H1 (cell line): ENCODE data around the gene KRTAP1-5. TPM values are rescaled to one million over a fixed set of nuclear protein-coding genes. Genes with fewer than 3 reads are reported as not detected.

Experiments used
- polyA plus RNA-seq, 7 experiments: library from polyadenylated mRNA; depleted of rRNA in 3 of 7; stranded (reverse) in 5 of 7; unstranded in 2 of 7; fragments of >200 nt in 5 of 7; fragments of 200-250 nt in 2 of 7; gene quantifications; 1 replicate in 5 of 7; 2 replicates in 1 of 7; 4 replicates in 1 of 7; pipeline versions ENCODE4 v1.2.1 to v1.2.3, GENCODE V29; 2011 to 2013; ENCODE audit warnings: missing spikeins in 2 of 7, mixed read lengths in 2 of 7
- small RNA-seq: library from polyadenylated mRNA; stranded (forward); fragments of <200 nt; extraction: miRNeasy Mini kit (QIAGEN cat#:217004); gene quantifications from one replicate; pipeline ENCODE3, GENCODE V24; 2013; ENCODE audit not compliant: insufficient read depth
- total RNA-seq: library from RNA; stranded (reverse); fragmentation: NEBNext Ultra II Directional; extraction: Animal tissue kit (Norgen Biotek cat#: 25700); gene quantifications from 2 replicates; pipeline ENCODE4 v1.2.1, GENCODE V29; 2021

Gene KRTAP1-5
- total and polyA plus RNA-seq, 2 of the 8 experiments (the other 6 are each of a cell fraction or from before 2014, with no cell fraction given) = not detected

Small RNAs within 50 kb of the gene (small RNA-seq; reads per million reads assigned to genes)
- gene KRTAP3-4P = not detected

Other genes starting within 250 kb of the KRTAP1-5 start
Only the 30 nearest of the 38 such genes appear.
- 31.3 and 39.4 TPM in 2 replicates for gene KRT10, start 204.6 kb downstream of the KRTAP1-5 start, total RNA-seq
- 2.4 and 3.5 TPM in 2 replicates for gene KRT10, start 204.6 kb downstream of the KRTAP1-5 start, polyA plus RNA-seq (2011; rRNA removed)
- gene KRT12, start 160.0 kb downstream of the KRTAP1-5 start, total RNA-seq = not detected in 2 replicates
- 0.03 TPM in 1 of 2 replicates, not detected in the other for gene KRT12, start 160.0 kb downstream of the KRTAP1-5 start, polyA plus RNA-seq (2011; rRNA removed)
- gene KRT20, start 142.0 kb downstream of the KRTAP1-5 start, total RNA-seq = not detected in 2 replicates
- not detected in 2 replicates for gene KRT20, start 142.0 kb downstream of the KRTAP1-5 start, polyA plus RNA-seq (2011; rRNA removed)
- not detected in 2 replicates for gene KRT23, start 89.6 kb downstream of the KRTAP1-5 start, total RNA-seq
- not detected in 2 replicates for gene KRT23, start 89.6 kb downstream of the KRTAP1-5 start, polyA plus RNA-seq (2011; rRNA removed)
- not detected in 2 replicates for gene KRT39, start 60.3 kb downstream of the KRTAP1-5 start, total RNA-seq
- gene KRT39, start 60.3 kb downstream of the KRTAP1-5 start, polyA plus RNA-seq (2011; rRNA removed) = not detected in 2 replicates
- not detected in 2 replicates for gene KRT40, start 42.9 kb downstream of the KRTAP1-5 start, total RNA-seq
- gene KRT40, start 42.9 kb downstream of the KRTAP1-5 start, polyA plus RNA-seq (2011; rRNA removed) = not detected in 2 replicates
- not detected in 2 replicates for gene KRTAP3-3, start 33.0 kb downstream of the KRTAP1-5 start, total RNA-seq
- gene KRTAP3-3, start 33.0 kb downstream of the KRTAP1-5 start, polyA plus RNA-seq (2011; rRNA removed) = not detected in 2 replicates
- gene KRTAP3-2, start 27.3 kb downstream of the KRTAP1-5 start, total RNA-seq = not detected in 2 replicates
- not detected in 2 replicates for gene KRTAP3-2, start 27.3 kb downstream of the KRTAP1-5 start, polyA plus RNA-seq (2011; rRNA removed)
- gene KRTAP3-1, start 18.1 kb downstream of the KRTAP1-5 start, total RNA-seq = not detected in 2 replicates
- not detected in 2 replicates for gene KRTAP3-1, start 18.1 kb downstream of the KRTAP1-5 start, polyA plus RNA-seq (2011; rRNA removed)
- gene KRTAP1-4, start 3.0 kb upstream of the KRTAP1-5 start, total RNA-seq = not detected in 2 replicates
- gene KRTAP1-4, start 3.0 kb upstream of the KRTAP1-5 start, polyA plus RNA-seq (2011; rRNA removed) = not detected in 2 replicates
- not detected in 2 replicates for gene KRTAP1-3, start 7.7 kb upstream of the KRTAP1-5 start, total RNA-seq
- not detected in 2 replicates for gene KRTAP1-3, start 7.7 kb upstream of the KRTAP1-5 start, polyA plus RNA-seq (2011; rRNA removed)
- gene KRTAP1-1, start 14.2 kb upstream of the KRTAP1-5 start, total RNA-seq = not detected in 2 replicates
- gene KRTAP1-1, start 14.2 kb upstream of the KRTAP1-5 start, polyA plus RNA-seq (2011; rRNA removed) = not detected in 2 replicates
- gene KRTAP2-1, start 20.1 kb upstream of the KRTAP1-5 start, total RNA-seq = not detected in 2 replicates
- not detected in 2 replicates for gene KRTAP2-1, start 20.1 kb upstream of the KRTAP1-5 start, polyA plus RNA-seq (2011; rRNA removed)
- gene KRTAP2-2, start 28.0 kb upstream of the KRTAP1-5 start, total RNA-seq = not detected in 2 replicates
- not detected in 2 replicates for gene KRTAP2-2, start 28.0 kb upstream of the KRTAP1-5 start, polyA plus RNA-seq (2011; rRNA removed)
- gene KRTAP2-3, start 32.9 kb upstream of the KRTAP1-5 start, total RNA-seq = not detected in 2 replicates
- not detected in 2 replicates for gene KRTAP2-3, start 32.9 kb upstream of the KRTAP1-5 start, polyA plus RNA-seq (2011; rRNA removed)
- not detected in 2 replicates for gene KRTAP2-4, start 38.7 kb upstream of the KRTAP1-5 start, total RNA-seq
- gene KRTAP2-4, start 38.7 kb upstream of the KRTAP1-5 start, polyA plus RNA-seq (2011; rRNA removed) = not detected in 2 replicates
- not detected in 2 replicates for gene KRTAP4-7, start 56.9 kb upstream of the KRTAP1-5 start, total RNA-seq
- gene KRTAP4-7, start 56.9 kb upstream of the KRTAP1-5 start, polyA plus RNA-seq (2011; rRNA removed) = not detected in 2 replicates
- gene KRTAP4-8, start 70.9 kb upstream of the KRTAP1-5 start, total RNA-seq = not detected in 2 replicates
- not detected in 2 replicates for gene KRTAP4-8, start 70.9 kb upstream of the KRTAP1-5 start, polyA plus RNA-seq (2011; rRNA removed)
- gene KRTAP4-16, start 75.0 kb upstream of the KRTAP1-5 start, total RNA-seq = not detected in 2 replicates
- not detected in 2 replicates for gene KRTAP4-16, start 75.0 kb upstream of the KRTAP1-5 start, polyA plus RNA-seq (2011; rRNA removed)
- gene KRTAP4-9, start 78.2 kb upstream of the KRTAP1-5 start, total RNA-seq = not detected in 2 replicates
- 0.06 TPM in 1 of 2 replicates, not detected in the other for gene KRTAP4-9, start 78.2 kb upstream of the KRTAP1-5 start, polyA plus RNA-seq (2011; rRNA removed)
- gene KRTAP4-11, start 91.2 kb upstream of the KRTAP1-5 start, total RNA-seq = not detected in 2 replicates
- gene KRTAP4-11, start 91.2 kb upstream of the KRTAP1-5 start, polyA plus RNA-seq (2011; rRNA removed) = not detected in 2 replicates
- gene KRTAP4-12, start 97.0 kb upstream of the KRTAP1-5 start, total RNA-seq = not detected in 2 replicates
- not detected in 2 replicates for gene KRTAP4-12, start 97.0 kb upstream of the KRTAP1-5 start, polyA plus RNA-seq (2011; rRNA removed)
- not detected in 2 replicates for gene KRTAP4-6, start 113.3 kb upstream of the KRTAP1-5 start, total RNA-seq
- gene KRTAP4-6, start 113.3 kb upstream of the KRTAP1-5 start, polyA plus RNA-seq (2011; rRNA removed) = not detected in 2 replicates
- not detected in 2 replicates for gene KRTAP4-5, start 122.6 kb upstream of the KRTAP1-5 start, total RNA-seq
- gene KRTAP4-5, start 122.6 kb upstream of the KRTAP1-5 start, polyA plus RNA-seq (2011; rRNA removed) = not detected in 2 replicates
- not detected in 2 replicates for gene KRTAP4-4, start 133.5 kb upstream of the KRTAP1-5 start, total RNA-seq
- not detected in 2 replicates for gene KRTAP4-4, start 133.5 kb upstream of the KRTAP1-5 start, polyA plus RNA-seq (2011; rRNA removed)
- gene KRTAP4-3, start 141.0 kb upstream of the KRTAP1-5 start, total RNA-seq = not detected in 2 replicates
- gene KRTAP4-3, start 141.0 kb upstream of the KRTAP1-5 start, polyA plus RNA-seq (2011; rRNA removed) = not detected in 2 replicates
- not detected in 2 replicates for gene KRTAP4-2, start 151.0 kb upstream of the KRTAP1-5 start, total RNA-seq
- gene KRTAP4-2, start 151.0 kb upstream of the KRTAP1-5 start, polyA plus RNA-seq (2011; rRNA removed) = not detected in 2 replicates
- gene KRTAP4-1, start 157.7 kb upstream of the KRTAP1-5 start, total RNA-seq = not detected in 2 replicates
- 0.16 TPM in 1 of 2 replicates, not detected in the other for gene KRTAP4-1, start 157.7 kb upstream of the KRTAP1-5 start, polyA plus RNA-seq (2011; rRNA removed)
- gene KRTAP9-1, start 162.7 kb upstream of the KRTAP1-5 start, total RNA-seq = not detected in 2 replicates
- gene KRTAP9-1, start 162.7 kb upstream of the KRTAP1-5 start, polyA plus RNA-seq (2011; rRNA removed) = not detected in 2 replicates
- gene KRTAP9-2, start 199.4 kb upstream of the KRTAP1-5 start, total RNA-seq = not detected in 2 replicates
- gene KRTAP9-2, start 199.4 kb upstream of the KRTAP1-5 start, polyA plus RNA-seq (2011; rRNA removed) = not detected in 2 replicates